Immature natural killer cell (primary cell): Measurements from ENCODE around the gene UBAC2. TPM values are rescaled to one million over a fixed set of nuclear protein-coding genes. Genes with fewer than 3 reads are reported as not detected.

Experiments used
- DNase-seq, 3 donors: peaks; one replicate each; pipeline ENCODE4 v3.0.0; 2022; ENCODE audit warnings: mixed read lengths in 1 of 3
- H3K27ac Mint-ChIP-seq, 6 donors: one replicate each; pipeline ENCODE4 v1.8.0; 2020; ENCODE audit warnings: mixed read lengths in 6 of 6, mild to moderate bottlenecking in 5 of 6, inconsistent platforms in 4 of 6, moderate library complexity in 3 of 6
- H3K27me3 Mint-ChIP-seq, 3 donors: one replicate each; pipeline ENCODE4 v1.8.0; 2020 to 2021; ENCODE audit warnings: low read depth in 3 of 3, mild to moderate bottlenecking in 3 of 3, mixed read lengths in 3 of 3, moderate library complexity in 3 of 3, inconsistent platforms in 1 of 3
- H3K36me3 Mint-ChIP-seq, 3 donors: one replicate each; pipeline ENCODE4 v1.8.0; 2020; ENCODE audit warnings: mixed read lengths in 3 of 3, inconsistent platforms in 2 of 3, mild to moderate bottlenecking in 2 of 3
- H3K4me1 Mint-ChIP-seq, 2 donors: one replicate each; pipeline ENCODE4 v1.8.0; 2020; ENCODE audit warnings: inconsistent platforms in 2 of 2, mild to moderate bottlenecking in 2 of 2, mixed read lengths in 2 of 2, moderate library complexity in 1 of 2
- H3K4me3 Mint-ChIP-seq, 5 donors: one replicate each; pipeline ENCODE4 v1.8.0; 2020; ENCODE audit warnings: mild to moderate bottlenecking in 5 of 5, mixed read lengths in 5 of 5, inconsistent platforms in 3 of 5, moderate library complexity in 3 of 5
- H3K9me3 Mint-ChIP-seq, 6 donors: one replicate each; pipeline ENCODE4 v1.8.0; 2020; ENCODE audit warnings: mild to moderate bottlenecking in 6 of 6, mixed read lengths in 6 of 6, inconsistent platforms in 4 of 6, moderate library complexity in 3 of 6
- polyA plus RNA-seq, 3 donors: library from polyadenylated mRNA; unstranded; fragments of 300-500 nt; fragmentation: Illumina TruSeq; gene quantifications; one replicate each; pipeline ENCODE4 v1.2.3, GENCODE V29; 2021

UBAC2 gene
- polyA plus RNA-seq, 3 donors from 2014 or later, result 114 to 130 (median 115) TPM

GRCh38 chr13:99250982-99251825 is 50.5 kb downstream of the UBAC2 start:
- no peaks in the 10 kb centered on the region for H3K9me3 Mint-ChIP-seq
- H3K27me3 Mint-ChIP-seq, result peaks cover 0 to 2% (median 2%) of the 10 kb centered on the region in 3 donors
- H3K4me1 Mint-ChIP-seq, result peaks cover 43 to 70% of the 10 kb centered on the region in 2 donors
- H3K27ac Mint-ChIP-seq, result peak overlapping the region; percentile 23 to 71 (median 54)
- DNase-seq, result no peak
- H3K36me3 Mint-ChIP-seq, result peaks cover 31 to 42% (median 36%) of the 10 kb centered on the region in 3 donors
- no peak overlapping the region for H3K4me3 Mint-ChIP-seq

- peaks cover 0 to 2% (median 2%) of the 10 kb centered on the region in 3 donors for H3K27me3 Mint-ChIP-seq
- H3K4me1 Mint-ChIP-seq, result peaks cover 49 to 78% of the 10 kb centered on the region in 2 donors
- H3K36me3 Mint-ChIP-seq, result peaks cover 31 to 42% (median 36%) of the 10 kb centered on the region in 3 donors
- peak overlapping the region in 5 of 6 donors; percentile 15 to 71 (median 44) for H3K27ac Mint-ChIP-seq
- DNase-seq, result no peak
- H3K4me3 Mint-ChIP-seq, result peak overlapping the region in 1 of 5 donors; percentile 12
- H3K9me3 Mint-ChIP-seq, result no peaks in the 10 kb centered on the region
Observed at GRCh38 chr13:99251921-99252320, 51.3 kb downstream of the UBAC2 start.

GRCh38 chr13:99254830-99255229 is 54.2 kb downstream of the UBAC2 start:
- Mint-ChIP-seq H3K9me3 (no peaks in the 10 kb centered on the region), H3K27me3 (peaks cover 0 to 2% (median 0%) of the 10 kb centered on the region in 3 donors), H3K4me3 (peak overlapping the region; percentile 45 to 95 (median 81)), H3K4me1 (peaks cover 66 to 86% of the 10 kb centered on the region in 2 donors), H3K27ac (peak overlapping the region; percentile 48 to 92 (median 74)), H3K36me3 (peaks cover 23 to 32% (median 28%) of the 10 kb centered on the region in 3 donors)
- DNase-seq, result no peak

GRCh38 chr13:99255271-99255670 is 54.6 kb downstream of the UBAC2 start:
- Mint-ChIP-seq H3K9me3 (no peaks in the 10 kb centered on the region), H3K27me3 (peaks cover 0 to 2% (median 2%) of the 10 kb centered on the region in 3 donors), H3K27ac (peak overlapping the region; percentile 48 to 92 (median 74)), H3K4me3 (peak overlapping the region; percentile 65 to 95 (median 82)), H3K4me1 (peaks cover 68 to 86% of the 10 kb centered on the region in 2 donors), H3K36me3 (peaks cover 20 to 29% (median 24%) of the 10 kb centered on the region in 3 donors)
- DNase-seq, result no peak

GRCh38 chr13:99256283-99256682 is 55.6 kb downstream of the UBAC2 start:
- no peaks in the 10 kb centered on the region for H3K9me3 Mint-ChIP-seq
- DNase-seq, result no peak
- H3K27me3 Mint-ChIP-seq, result peaks cover 0 to 2% (median under 1%) of the 10 kb centered on the region in 3 donors
- H3K27ac Mint-ChIP-seq, result peak overlapping the region; percentile 76 to 92 (median 87)
- peaks cover 19 to 29% (median 20%) of the 10 kb centered on the region in 3 donors for H3K36me3 Mint-ChIP-seq
- peak overlapping the region; percentile 81 to 98 (median 93) for H3K4me3 Mint-ChIP-seq
- peaks cover 67 to 87% of the 10 kb centered on the region in 2 donors for H3K4me1 Mint-ChIP-seq

GRCh38 chr13:99256709-99257108 is 56.1 kb downstream of the UBAC2 start:
- no peak for DNase-seq
- H3K27ac Mint-ChIP-seq, result peak overlapping the region; percentile 76 to 92 (median 87)
- H3K27me3 Mint-ChIP-seq, result peaks cover 0 to 2% (median 0%) of the 10 kb centered on the region in 3 donors
- H3K9me3 Mint-ChIP-seq, result no peaks in the 10 kb centered on the region
- peak overlapping the region; percentile 81 to 98 (median 93) for H3K4me3 Mint-ChIP-seq
- H3K36me3 Mint-ChIP-seq, result peaks cover 17 to 29% (median 20%) of the 10 kb centered on the region in 3 donors
- H3K4me1 Mint-ChIP-seq, result peaks cover 63 to 85% of the 10 kb centered on the region in 2 donors

- Mint-ChIP-seq H3K4me3 (peak overlapping the region; percentile 81 to 98 (median 93)), H3K36me3 (peaks cover 17 to 29% (median 17%) of the 10 kb centered on the region in 3 donors), H3K9me3 (no peaks in the 10 kb centered on the region), H3K27ac (peak overlapping the region; percentile 76 to 92 (median 80)), H3K4me1 (peaks cover 59 to 79% of the 10 kb centered on the region in 2 donors), H3K27me3 (peaks cover 0 to 2% (median 0%) of the 10 kb centered on the region in 3 donors)
- DNase-seq, result no peak
Observed at GRCh38 chr13:99257291-99257690, 56.6 kb downstream of the UBAC2 start.

- Mint-ChIP-seq H3K4me3 (peak within 1 kb of the TSS; percentile 91 to 98 (median 93)), H3K27ac (peak within 1 kb of the TSS; percentile 92 to 98 (median 98)), H3K27me3 (peaks cover 0 to 2% (median 0%) of the 10 kb centered on the region in 3 donors), H3K4me1 (peaks cover 59 to 79% of the 10 kb centered on the region in 2 donors), H3K36me3 (peaks cover 17 to 29% (median 17%) of the 10 kb centered on the region in 3 donors), H3K9me3 (no peaks in the 10 kb centered on the region)
- DNase-seq, result peak; percentile 57 to 65 (median 61)
Observed at GRCh38 chr13:99258210-99258860, 57.7 kb downstream of the UBAC2 start, which contains the start of gene GPR18. GPR18 (minus strand) TSS chr13:99258379; CDS start chr13:99255872, 2,507 bp downstream.

GRCh38 chr13:99258946-99259345 is 58.3 kb downstream of the UBAC2 start:
- DNase-seq, result peak; percentile 43 to 51 (median 44)
- Mint-ChIP-seq H3K36me3 (peaks cover 12 to 24% (median 14%) of the 10 kb centered on the region in 3 donors), H3K9me3 (no peaks in the 10 kb centered on the region), H3K27ac (peak overlapping the region; percentile 92 to 98 (median 98)), H3K4me1 (peaks cover 60 to 79% of the 10 kb centered on the region in 2 donors), H3K27me3 (peaks cover 0 to 2% (median 0%) of the 10 kb centered on the region in 3 donors), H3K4me3 (peak overlapping the region; percentile 91 to 98 (median 93))

- Mint-ChIP-seq H3K27ac (peak overlapping the region; percentile 92 to 98 (median 98)), H3K36me3 (peaks cover 2 to 14% (median 3%) of the 10 kb centered on the region in 3 donors), H3K4me3 (peak overlapping the region in 4 of 5 donors; percentile 10 to 95 (median 77)), H3K27me3 (peaks cover 0 to 2% (median 0%) of the 10 kb centered on the region in 3 donors), H3K4me1 (peaks cover 58 to 79% of the 10 kb centered on the region in 2 donors), H3K9me3 (no peaks in the 10 kb centered on the region)
- DNase-seq, result no peak
Observed at GRCh38 chr13:99260216-99260615, 59.6 kb downstream of the UBAC2 start.

GRCh38 chr13:99261059-99261458 is 60.4 kb downstream of the UBAC2 start:
- peaks cover 0 to 9% (median 0%) of the 10 kb centered on the region in 3 donors for H3K36me3 Mint-ChIP-seq
- DNase-seq, result no peak
- peak overlapping the region in 4 of 6 donors; percentile 35 to 72 (median 52) for H3K27ac Mint-ChIP-seq
- no peaks in the 10 kb centered on the region for H3K9me3 Mint-ChIP-seq
- H3K27me3 Mint-ChIP-seq, result peaks cover 0 to 2% (median 0%) of the 10 kb centered on the region in 3 donors
- H3K4me3 Mint-ChIP-seq, result no peak overlapping the region
- H3K4me1 Mint-ChIP-seq, result peaks cover 57 to 79% of the 10 kb centered on the region in 2 donors

GRCh38 chr13:99263126-99263785 is 62.6 kb downstream of the UBAC2 start:
- Mint-ChIP-seq H3K27ac (peak overlapping the region in 5 of 6 donors; percentile 12 to 80 (median 44)), H3K4me1 (peaks cover 44 to 59% of the 10 kb centered on the region in 2 donors), H3K27me3 (peaks cover 0 to 2% (median 2%) of the 10 kb centered on the region in 3 donors), H3K9me3 (no peaks in the 10 kb centered on the region), H3K36me3 (peaks cover 0 to 4% (median 0%) of the 10 kb centered on the region in 3 donors), H3K4me3 (no peak overlapping the region)
- no peak for DNase-seq

- H3K27ac Mint-ChIP-seq, result peak overlapping the region; percentile 39 to 80 (median 66)
- no peak overlapping the region for H3K4me3 Mint-ChIP-seq
- DNase-seq, result no peak
- peaks cover 0 to 2% (median 2%) of the 10 kb centered on the region in 3 donors for H3K27me3 Mint-ChIP-seq
- H3K9me3 Mint-ChIP-seq, result no peaks in the 10 kb centered on the region
- H3K36me3 Mint-ChIP-seq, result peaks cover 0 to 4% (median 0%) of the 10 kb centered on the region in 3 donors
- peaks cover 36 to 57% of the 10 kb centered on the region in 2 donors for H3K4me1 Mint-ChIP-seq
Observed at GRCh38 chr13:99264051-99264450, 63.4 kb downstream of the UBAC2 start.
